Skin epidermis (tissue), 12 donors: ENCODE results near the gene FIBCD1.

ENCODE experiments used
- H3K27ac ChIP-seq, 21 experiments: fragments of 200-600 bp; sonication (generic) in 11 of 21; one replicate each; pipeline ENCODE4 v1.5.0; 2020; ENCODE audit warnings: mild to moderate bottlenecking in 3 of 21, inconsistent platforms in 2 of 21, moderate library complexity in 2 of 21
- H3K4me3 ChIP-seq, 7 experiments: fragments of 200-600 bp; sonication (generic) in 2 of 7; one replicate each; pipeline ENCODE4 v1.5.0; 2020; ENCODE audit warnings: inconsistent platforms in 2 of 7, mild to moderate bottlenecking in 2 of 7, moderate library complexity in 1 of 7

FIBCD1 gene

GRCh38 chr9:130900701-130901497 is 38.1 kb downstream of the FIBCD1 start:
- no peak overlapping the region for H3K4me3 ChIP-seq
- no peak overlapping the region for H3K27ac ChIP-seq

- H3K4me3 ChIP-seq: no peak overlapping the region
- H3K27ac ChIP-seq: no peak overlapping the region
Observed at GRCh38 chr9:130899051-130899748, 39.8 kb downstream of the FIBCD1 start.

GRCh38 chr9:130898552-130898852 is 40.5 kb downstream of the FIBCD1 start:
- H3K27ac ChIP-seq: no peak overlapping the region
- no peak overlapping the region for H3K4me3 ChIP-seq

DNA sequence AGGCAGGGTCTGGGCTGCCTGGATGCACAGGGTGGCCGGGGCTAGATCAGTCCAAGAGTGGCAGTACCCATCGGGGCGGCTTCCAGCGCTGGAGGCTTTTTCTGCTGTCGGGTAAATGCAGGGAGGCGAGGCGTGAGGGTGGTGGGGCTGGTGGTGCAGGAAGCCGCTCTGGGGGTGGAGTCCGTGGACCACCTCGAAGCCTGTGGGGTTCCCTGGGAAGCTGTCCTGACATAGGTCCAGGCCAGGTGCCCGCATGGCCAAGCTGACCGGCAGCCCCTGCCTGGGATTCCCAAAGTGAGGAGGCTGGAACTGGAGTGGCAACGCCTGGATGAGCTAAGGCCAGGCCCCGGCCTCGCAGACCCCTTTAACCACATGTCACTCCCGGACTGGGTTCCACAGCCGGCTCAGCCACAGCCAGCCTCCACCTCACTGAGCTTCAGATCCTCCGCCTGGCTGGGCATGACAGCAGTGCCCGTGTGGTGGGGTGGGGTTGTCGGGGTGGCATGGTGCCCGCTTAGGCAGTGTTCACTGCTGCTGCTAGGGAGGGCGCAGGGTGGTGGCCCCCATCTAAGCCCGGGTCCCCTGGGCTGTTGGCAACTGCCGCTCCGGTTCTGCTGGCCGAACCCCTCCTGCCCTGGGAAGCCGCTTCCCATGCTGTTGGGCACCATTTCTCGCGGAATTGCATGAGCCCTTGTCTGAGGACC is 41.0 kb downstream of the FIBCD1 start:
- H3K27ac ChIP-seq: no peak overlapping the region

GRCh38 chr9:130897105-130897751 is 41.8 kb downstream of the FIBCD1 start:
- no peak overlapping the region for H3K27ac ChIP-seq
- H3K4me3 ChIP-seq: no peak overlapping the region

More for the DNA sequence above, 41.0 kb downstream of the FIBCD1 start:
- H3K4me3 ChIP-seq: no peak overlapping the region

DNA sequence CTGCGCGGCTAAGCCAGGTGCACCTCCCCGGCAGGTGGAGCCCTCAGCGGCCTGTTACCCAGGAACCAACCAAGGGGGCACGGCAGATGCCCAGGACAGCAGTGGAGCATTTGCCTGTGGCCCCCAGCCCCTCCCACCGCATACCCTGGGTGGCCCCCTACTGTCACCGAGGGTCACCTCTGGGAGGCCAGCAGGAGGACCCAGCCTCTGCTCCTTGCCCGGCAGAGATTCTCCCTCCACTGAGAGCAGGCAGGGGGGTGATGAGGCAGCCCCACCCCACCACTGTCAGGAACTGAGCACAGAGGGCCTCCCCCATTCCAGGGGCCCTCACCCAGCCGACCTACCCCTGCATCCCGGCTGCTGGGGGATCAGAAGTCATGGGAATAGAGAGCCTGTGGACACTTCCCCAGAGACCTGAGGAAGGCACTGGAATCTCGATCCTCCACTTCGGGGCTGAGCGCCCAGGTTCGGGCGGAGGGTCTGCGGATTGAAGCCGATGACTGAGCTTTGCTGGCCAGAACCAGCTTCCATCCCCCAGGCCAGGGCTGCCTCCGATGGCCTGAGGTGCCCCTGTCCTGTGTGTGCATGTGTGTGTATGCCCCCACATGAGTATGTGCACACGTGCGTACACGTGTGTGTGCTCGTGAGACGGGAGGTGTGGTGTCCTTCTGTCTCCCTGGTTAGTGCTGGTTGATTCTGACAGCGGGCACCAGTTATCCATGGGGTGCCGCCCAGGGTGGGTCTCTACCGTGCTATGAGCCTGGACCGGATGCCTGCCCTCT is 42.6 kb downstream of the FIBCD1 start, which contains the start of gene QRFP:
TSS of gene QRFP (minus strand) at position 580 of the 782 bp plus-strand sequence. CDS start 2,974 bp downstream, outside the sequence.
- Histone ChIP-seq H3K4me3 (no peak within 1 kb of the TSS), H3K27ac (no peak within 1 kb of the TSS)

DNA sequence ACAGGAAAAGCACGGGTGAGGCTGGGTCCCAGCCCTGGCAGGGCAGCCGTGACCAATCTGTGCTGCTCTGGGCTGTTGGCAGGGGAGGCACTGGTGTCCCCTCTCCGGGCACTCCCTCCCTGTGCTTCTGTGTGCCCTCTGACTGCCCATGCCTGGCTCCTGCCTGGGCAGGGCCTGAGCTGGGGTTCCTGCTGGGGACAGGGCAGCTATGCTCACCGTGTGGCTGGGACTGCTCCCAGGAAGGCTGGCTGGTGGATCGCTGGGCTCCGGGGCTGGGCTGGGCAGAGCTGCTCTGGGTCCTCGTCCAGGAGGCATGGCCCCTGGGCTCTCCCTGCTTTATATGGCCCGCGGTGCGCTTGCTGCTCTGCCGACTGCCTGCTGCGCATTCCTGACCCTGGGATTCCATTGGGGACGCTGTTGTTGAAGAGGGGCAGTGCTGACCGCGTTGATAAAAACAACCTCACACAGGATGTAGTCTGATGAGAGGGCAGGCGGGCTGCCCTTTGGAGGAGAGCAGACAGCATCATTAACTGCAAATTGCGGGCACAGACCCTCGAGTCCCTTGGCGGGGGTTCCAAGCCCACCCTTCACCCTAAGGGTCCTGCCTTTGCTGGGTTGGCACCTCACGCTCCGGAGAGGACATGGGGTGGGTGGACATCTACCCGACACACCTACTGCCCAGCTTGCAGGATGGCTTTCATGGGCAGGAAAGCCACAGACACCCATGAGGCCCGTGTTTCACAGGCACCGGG is 43.4 kb downstream of the FIBCD1 start:
- no peak overlapping the region for H3K4me3 ChIP-seq
- H3K27ac ChIP-seq: no peak overlapping the region

DNA sequence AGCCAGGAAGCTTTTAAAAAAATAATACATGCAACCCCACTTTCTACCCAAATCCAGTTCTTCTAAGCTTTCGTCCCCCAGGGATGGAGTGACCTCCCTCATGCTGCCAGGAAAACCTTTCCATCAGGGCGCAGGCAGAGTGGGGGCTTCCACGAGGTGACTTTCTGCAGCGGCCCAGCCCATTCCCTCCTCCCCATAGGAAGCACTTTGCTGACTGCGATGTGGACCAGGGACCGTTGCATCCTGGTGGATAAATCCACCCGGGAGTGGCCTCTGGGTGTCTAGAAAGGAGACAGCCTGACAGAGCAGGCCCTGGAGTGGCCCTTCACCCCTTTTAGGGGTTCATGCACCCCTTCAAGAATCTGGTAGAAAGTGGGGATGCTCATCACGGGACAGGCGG is 44.0 kb downstream of the FIBCD1 start:
- no peak overlapping the region for H3K27ac ChIP-seq
- H3K4me3 ChIP-seq: no peak overlapping the region

GRCh38 chr9:130894546-130894945 is 44.5 kb downstream of the FIBCD1 start:
- Histone ChIP-seq H3K27ac (no peak overlapping the region), H3K4me3 (no peak overlapping the region)

DNA sequence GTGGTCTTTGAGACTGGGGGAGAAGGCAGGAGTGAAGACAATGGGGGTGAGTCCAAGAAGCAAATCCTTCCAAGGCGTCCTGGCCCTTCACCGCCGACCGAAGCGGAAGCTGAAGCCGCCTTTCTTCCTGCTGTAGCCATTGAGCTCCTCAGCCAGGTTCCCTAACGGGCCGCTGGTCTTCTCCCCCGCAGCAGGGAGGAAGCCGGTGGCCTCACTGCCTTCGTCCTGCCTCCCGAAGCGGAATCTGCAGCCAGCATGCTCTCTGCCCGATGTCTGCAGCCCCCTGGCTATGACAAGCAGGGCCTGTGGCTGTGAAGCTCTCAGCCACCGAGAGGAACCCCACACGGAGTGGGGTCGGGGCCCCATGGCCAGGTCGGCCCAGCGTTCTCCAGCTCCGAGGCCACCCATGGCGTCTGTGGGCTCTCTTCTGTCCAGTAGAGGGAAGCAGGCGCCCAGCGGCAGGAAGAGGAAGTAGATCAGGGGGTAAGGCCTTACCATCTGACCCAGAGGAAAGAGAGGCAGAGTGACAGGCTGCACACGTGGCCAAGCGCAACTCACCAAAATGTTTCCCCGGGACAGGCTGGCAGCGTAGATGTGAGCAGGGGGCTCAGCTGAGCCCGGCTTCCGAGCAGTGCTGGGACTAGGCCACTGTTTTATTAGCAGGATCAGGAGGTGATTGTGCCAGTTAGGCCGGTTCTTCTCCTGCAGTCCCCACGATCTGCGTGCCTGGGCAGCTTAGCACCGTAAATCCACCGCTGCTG is 45.5 kb downstream of the FIBCD1 start:
- peak overlapping the region in 4 of 21 experiments; percentile 10 to 59 (median 43) for H3K27ac ChIP-seq
- H3K4me3 ChIP-seq: no peak overlapping the region

DNA sequence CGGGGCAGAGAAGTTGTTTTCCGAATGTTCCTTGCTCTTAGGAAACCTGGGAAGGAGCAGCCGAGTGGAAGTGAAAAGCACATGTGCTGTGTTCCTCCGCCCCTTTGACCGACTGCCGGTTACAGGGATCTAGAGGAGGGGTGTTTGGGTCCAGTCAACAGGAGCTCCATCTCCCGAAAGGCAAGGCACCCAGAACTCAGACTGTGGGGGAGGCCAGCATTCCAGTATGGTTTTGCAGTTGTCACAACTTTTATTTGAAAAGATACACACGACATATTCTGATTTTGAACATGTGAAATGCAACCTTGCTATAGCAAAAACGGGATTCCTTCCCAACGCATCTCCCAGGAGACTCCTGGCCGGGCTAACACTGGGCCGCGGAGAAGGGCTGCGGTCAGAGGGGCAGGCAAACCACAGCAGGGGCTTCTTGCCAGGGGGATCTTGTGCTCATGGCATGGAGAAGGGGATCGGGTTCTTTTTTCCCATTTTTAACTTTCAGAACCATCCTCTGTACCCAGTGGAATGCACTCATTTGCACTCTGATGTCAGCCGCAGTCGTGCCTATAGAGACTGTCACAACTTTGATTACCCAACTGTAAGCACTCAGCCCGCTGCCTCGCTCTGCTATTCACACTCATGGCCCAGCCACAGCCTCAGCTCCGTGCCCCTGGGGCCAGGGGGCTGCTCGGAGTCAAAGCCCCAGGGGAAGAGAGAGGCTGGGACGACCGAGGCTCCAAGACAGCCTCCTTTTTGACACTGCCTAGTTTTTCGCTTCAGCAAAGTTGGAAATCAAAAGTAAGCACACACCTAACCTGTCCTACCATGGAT is 46.4 kb downstream of the FIBCD1 start:
- Histone ChIP-seq H3K4me3 (no peak overlapping the region), H3K27ac (peak overlapping the region in 1 of 21 experiments; percentile 59)

- H3K27ac ChIP-seq: no peak overlapping the region
- no peak overlapping the region for H3K4me3 ChIP-seq
Observed at GRCh38 chr9:130891688-130892476, 47.2 kb downstream of the FIBCD1 start.

DNA sequence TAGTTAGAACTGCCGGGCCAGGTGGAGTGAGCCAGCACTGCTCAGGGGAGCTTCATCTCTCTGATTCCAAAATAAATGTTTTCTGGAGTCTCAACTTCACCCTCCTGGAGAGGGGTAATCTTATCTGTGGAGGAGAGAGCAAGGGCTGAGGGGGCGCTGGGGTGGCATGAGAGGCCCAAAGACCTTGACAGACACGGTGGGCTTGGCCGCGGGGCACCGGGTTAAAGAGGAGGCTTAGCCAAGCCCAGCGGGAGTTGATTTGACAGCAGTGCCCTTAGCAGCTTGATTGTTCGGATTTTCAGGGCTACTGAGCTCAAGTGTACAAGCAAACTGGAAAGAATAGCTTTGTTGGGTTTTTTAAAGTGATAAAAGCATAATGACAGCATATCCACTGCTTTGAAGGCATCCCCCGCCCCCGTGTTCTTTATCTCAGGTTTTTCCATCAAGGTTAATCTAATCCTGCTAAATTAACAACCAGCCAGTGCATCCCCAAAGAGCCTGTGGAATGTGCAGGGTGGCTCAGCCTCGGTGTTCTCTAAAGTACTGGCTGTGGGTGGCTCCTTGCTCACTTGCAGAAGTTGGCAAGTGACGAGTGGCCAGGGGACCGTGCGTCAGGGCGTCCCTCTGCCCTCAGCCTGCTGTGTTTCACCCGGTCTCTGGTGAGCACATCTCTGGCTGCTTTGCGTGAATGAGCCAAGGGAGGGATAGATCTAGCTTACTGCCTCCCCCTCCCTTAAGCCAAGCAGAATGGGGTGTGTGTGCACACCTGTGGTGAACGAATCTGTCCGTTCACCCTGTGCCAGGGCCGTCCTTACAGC is 48.0 kb downstream of the FIBCD1 start:
- Histone ChIP-seq H3K27ac (no peak overlapping the region), H3K4me3 (no peak overlapping the region)

DNA sequence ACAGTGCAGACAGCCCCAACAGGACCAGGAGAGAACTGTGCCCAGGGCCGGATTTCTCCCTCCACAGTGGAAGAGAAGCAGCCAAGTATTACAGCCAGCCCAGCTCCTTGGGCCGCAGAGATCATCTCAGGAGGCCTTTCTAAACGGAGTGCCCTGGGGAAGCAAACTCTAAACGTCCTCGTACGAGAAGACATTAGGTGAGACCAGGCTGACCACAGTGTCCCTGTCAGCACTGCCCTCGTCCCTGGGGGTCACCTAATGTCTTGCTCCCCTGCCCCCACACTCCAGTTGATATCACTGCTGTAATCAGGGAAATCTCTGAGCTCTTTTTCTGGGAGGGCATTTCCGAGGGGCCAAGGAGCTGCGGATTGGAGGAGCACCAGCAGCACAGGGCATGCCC is 48.9 kb downstream of the FIBCD1 start:
- no peak overlapping the region for H3K4me3 ChIP-seq
- H3K27ac ChIP-seq: no peak overlapping the region

DNA sequence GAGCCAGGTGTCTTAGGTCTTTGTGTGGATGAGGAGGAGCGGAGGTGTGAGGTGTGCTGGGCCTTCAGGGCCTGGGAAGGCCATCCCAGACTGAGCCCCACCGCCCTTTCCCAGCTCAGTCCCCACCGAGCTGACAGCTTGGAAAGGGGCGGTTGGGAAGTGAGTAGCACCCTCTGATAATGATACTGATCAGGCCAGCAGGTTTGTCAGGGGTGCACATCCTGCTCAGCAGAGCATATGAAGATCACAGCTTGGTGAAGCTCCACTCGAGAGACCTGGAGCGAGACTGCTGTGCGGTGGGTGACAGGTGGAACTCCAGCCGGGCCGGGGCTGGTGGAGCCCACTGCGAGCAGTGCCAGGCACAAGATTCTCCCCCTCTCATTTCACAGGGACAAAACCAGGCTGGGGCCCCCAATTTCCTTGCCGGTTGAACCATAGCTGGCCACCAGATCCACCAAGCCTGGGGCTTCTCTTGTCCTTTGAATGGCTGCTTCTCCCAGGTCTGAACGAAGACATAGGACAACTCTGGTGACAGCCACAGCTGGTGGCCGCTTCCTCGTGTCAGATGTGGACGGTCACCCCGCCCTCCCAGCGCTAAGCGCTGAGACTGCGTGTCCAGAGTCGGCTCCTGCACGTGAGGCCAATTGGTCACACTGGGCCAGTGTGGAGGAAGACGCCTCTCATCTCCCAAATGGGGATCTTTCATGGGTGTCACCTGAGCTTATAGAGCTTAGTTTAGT is 50.7 kb downstream of the FIBCD1 start:
- H3K4me3 ChIP-seq: no peak overlapping the region
- H3K27ac ChIP-seq: no peak overlapping the region
